SIG-M5 treated with dmso at 0.1 percent for 504 hours (cell line): ENCODE measurements around the gene NUF2.

Source experiments
- DNase-seq: peaks from one replicate; lab custom pipeline; 2025; ENCODE audit not compliant: unreplicated experiment; lab: John Stamatoyannopoulos, UW

Gene NUF2

DNA sequence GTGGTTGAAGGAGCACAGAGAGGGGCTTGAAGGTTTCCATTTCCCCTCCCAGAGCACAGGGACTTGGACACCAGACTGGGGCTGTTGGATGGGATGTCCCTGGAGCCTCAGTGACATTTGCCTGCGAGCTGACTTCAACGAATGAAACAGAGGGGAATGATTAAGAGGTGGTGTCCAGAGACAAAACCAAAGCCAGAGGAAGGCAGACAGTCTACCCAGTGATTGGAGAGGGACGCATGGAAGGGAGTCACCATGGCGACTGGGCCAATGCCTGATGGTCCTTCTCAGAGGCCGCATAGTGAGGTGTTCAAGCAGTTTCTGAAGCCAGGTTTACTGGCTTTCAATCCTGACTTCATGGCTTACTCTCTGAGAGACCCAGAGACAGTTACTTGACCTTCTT lies 77.2 kb downstream of the NUF2 start:
- no peak for DNase-seq

DNA sequence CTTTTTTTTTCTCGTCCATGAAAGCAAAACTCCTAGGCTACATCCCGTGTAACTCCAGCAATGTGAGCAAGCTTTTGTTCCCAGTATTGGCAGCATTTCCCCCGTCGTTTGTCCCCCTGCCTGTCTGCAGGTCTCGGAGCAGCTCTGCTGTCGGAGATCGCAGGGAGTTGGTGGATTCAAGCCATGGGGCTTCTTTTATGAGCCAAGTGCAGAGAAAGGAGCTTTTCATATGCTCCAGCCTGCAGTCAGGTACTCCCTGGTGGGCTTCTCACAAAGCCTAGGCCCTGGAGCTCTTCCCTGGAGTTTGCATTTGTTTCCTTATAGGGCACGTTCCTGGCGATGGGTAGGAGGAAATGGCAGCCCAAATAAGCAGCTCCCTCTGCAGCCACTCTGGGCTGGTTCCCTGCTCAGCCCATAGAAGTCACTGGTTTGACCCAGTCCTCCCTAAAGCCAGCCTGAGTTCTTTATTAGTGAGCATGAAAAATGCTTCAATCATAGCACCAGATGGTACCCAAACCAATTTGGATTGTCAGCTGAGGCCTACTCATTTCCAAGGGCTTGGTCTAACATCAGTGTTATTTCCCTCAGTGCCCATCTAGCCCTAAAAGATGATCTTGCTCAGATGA lies 78.3 kb downstream of the NUF2 start:
- no peak for DNase-seq

- no peak for DNase-seq
Observed at GRCh38 chr1:163401211-163401610, 79.5 kb downstream of the NUF2 start.
